ENCODE results near the gene PCSK2.

DNA sequence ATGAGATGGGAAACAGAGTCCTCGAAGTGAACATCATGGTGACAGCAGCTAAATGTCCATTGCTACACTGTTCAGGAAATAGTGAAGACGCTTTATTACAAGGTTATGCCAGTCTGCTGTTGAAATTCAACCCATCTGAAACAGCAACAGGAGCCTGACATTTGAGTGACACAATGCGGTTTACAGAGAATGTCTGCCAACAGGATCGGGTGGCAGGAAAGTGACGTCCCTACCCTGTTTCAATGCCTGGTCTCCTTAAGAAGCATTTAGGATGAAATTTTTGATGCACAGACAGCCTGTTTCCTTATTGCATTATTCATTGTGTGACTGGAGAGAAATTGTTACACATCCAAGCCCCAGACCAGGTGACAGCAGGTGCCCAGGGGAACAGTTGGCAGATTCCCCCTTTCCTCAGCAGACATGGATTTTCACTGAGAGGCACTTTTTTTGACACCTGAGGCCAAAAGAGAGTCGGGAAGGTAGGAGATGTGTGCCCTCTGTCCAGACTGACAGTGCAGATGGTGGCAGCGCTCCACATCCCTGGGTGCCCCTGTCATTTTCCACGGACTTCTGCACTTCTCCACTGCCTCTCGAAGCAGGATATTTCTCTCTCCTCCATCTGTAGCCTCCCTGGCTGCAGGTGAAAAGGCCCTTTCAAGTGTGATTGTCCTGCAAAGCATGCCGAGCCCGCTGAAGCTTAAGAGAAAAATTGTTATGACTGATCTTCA, 216.5 kb downstream of the PCSK2 start:
- TF ChIP-seq, protein P1, sequence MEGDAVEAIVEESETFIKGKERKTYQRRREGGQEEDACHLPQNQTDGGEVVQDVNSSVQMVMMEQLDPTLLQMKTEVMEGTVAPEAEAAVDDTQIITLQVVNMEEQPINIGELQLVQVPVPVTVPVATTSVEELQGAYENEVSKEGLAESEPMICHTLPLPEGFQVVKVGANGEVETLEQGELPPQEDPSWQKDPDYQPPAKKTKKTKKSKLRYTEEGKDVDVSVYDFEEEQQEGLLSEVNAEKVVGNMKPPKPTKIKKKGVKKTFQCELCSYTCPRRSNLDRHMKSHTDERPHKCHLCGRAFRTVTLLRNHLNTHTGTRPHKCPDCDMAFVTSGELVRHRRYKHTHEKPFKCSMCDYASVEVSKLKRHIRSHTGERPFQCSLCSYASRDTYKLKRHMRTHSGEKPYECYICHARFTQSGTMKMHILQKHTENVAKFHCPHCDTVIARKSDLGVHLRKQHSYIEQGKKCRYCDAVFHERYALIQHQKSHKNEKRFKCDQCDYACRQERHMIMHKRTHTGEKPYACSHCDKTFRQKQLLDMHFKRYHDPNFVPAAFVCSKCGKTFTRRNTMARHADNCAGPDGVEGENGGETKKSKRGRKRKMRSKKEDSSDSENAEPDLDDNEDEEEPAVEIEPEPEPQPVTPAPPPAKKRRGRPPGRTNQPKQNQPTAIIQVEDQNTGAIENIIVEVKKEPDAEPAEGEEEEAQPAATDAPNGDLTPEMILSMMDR (IDR thresholded peaks at IDR 0.05; ENCODE audit: low read depth, low read length, missing input control) = no peak
- TF ChIP-seq TAF1 (conservative IDR thresholded peaks at IDR 0.05) (no peak), RAD21 (IDR thresholded peaks at IDR 0.05) (no peak), MAX (IDR thresholded peaks at IDR 0.05) (no peak), JUND (IDR thresholded peaks at IDR 0.05) (no peak)

Measured in liver (tissue), 3 donors.